T-cell (primary cell): ENCODE data around the gene ELFN2. TPM values are rescaled to one million over a fixed set of nuclear protein-coding genes. Genes with fewer than 3 reads are reported as not detected.
"Not testable (repeated sequence)": the region's sequence is repeated elsewhere in the genome, so short reads cannot be mapped to it uniquely, and the experiment has no call there.

ENCODE experiments used
- ATAC-seq, 4 experiments: fragments of 200-7000 bp in 3 of 4; fragments of 150-1000 bp in 1 of 4; cut with Tn5 transposase; replicated peaks in 1 of 4; 1 replicate in 3 of 4; 2 replicates in 1 of 4; pipeline ENCODE4 v1.10.0; 2021; ENCODE audit warnings: moderate library complexity in 3 of 4, mild to moderate bottlenecking in 2 of 4, moderate number of reproducible peaks in 1 of 4
- CTCF ChIA-PET, 2 donors: fragments of 300-600 bp; sonication (Branson Sonifier 250); formaldehyde crosslinking; loops; one replicate each; lab custom pipeline; 2022; ENCODE audit warnings: antibody characterized with exemption in 2 of 2; lab: Charles Lee
- POLR2A ChIA-PET, 2 donors: fragments of 300-600 bp; sonication (Branson Sonifier 250); formaldehyde crosslinking; loops; one replicate each; lab custom pipeline; 2022; ENCODE audit warnings: antibody characterized with exemption in 2 of 2; lab: Charles Lee
- DNase-seq, 35 experiments: peaks; one replicate each; pipeline versions ENCODE4 v3.0.0 to v3.0.0-alpha.2; 2013 to 2023
- H3K27ac ChIP-seq: one replicate; pipeline ENCODE4 v1.5.1; 2013; ENCODE audit warnings: low read length
- H3K27me3 ChIP-seq, 2 experiments: replicated peaks in 1 of 2; 1 replicate in 1 of 2; 2 replicates in 1 of 2; pipeline versions ENCODE4 v1.6.1 to v1.7.0; 2013; ENCODE audit warnings: low read length in 1 of 2, mixed read lengths in 1 of 2; ENCODE audit not compliant: control insufficient read depth in 2 of 2, insufficient read depth in 2 of 2; ENCODE audit errors: extremely low read depth in 1 of 2
- H3K36me3 ChIP-seq, 2 donors: 1 replicate in 1 of 2; 2 replicates in 1 of 2; pipeline versions ENCODE4 v1.6.1 to v1.7.0; 2013; ENCODE audit warnings: low read length in 1 of 2; ENCODE audit not compliant: control insufficient read depth in 2 of 2, insufficient read depth in 1 of 2; ENCODE audit errors: extremely low read depth in 1 of 2
- H3K4me1 ChIP-seq, 2 experiments: 1 replicate in 1 of 2; 2 replicates in 1 of 2; pipeline versions ENCODE4 v1.6.1 to v1.7.0; 2013; ENCODE audit warnings: low read length in 2 of 2, mixed read lengths in 1 of 2; ENCODE audit not compliant: insufficient read depth in 2 of 2, control insufficient read depth in 1 of 2; ENCODE audit errors: extremely low read depth in 1 of 2
- H3K4me3 ChIP-seq, 2 donors: 1 replicate in 1 of 2; 2 replicates in 1 of 2; pipeline versions ENCODE4 v1.5.1 to v1.7.0; 2013; ENCODE audit warnings: mild to moderate bottlenecking in 2 of 2, low read length in 1 of 2, moderate library complexity in 1 of 2; ENCODE audit not compliant: control insufficient read depth in 1 of 2; ENCODE audit errors: extremely low read depth in 1 of 2
- H3K9me3 ChIP-seq: 2 replicates; pipeline ENCODE4 v1.7.0; 2013
- H3K27ac Mint-ChIP-seq, 2 donors: one replicate each; pipeline ENCODE4 v1.8.0; 2020 to 2021; ENCODE audit warnings: mild to moderate bottlenecking in 2 of 2, mixed read lengths in 2 of 2
- H3K27me3 Mint-ChIP-seq, 2 donors: one replicate each; pipeline ENCODE4 v1.8.0; 2021 to 2022; ENCODE audit warnings: mixed read lengths in 2 of 2
- H3K36me3 Mint-ChIP-seq: one replicate; pipeline ENCODE4 v1.8.0; 2021; ENCODE audit warnings: mixed read lengths
- H3K4me1 Mint-ChIP-seq, 3 donors: one replicate each; pipeline ENCODE4 v1.8.0; 2020 to 2022; ENCODE audit warnings: mixed read lengths in 3 of 3, mild to moderate bottlenecking in 1 of 3
- H3K4me3 Mint-ChIP-seq, 3 donors: one replicate each; pipeline ENCODE4 v1.8.0; 2020 to 2022; ENCODE audit warnings: mild to moderate bottlenecking in 3 of 3, mixed read lengths in 3 of 3, moderate library complexity in 3 of 3
- H3K9me3 Mint-ChIP-seq, 3 donors: one replicate each; pipeline ENCODE4 v1.8.0; 2020 to 2022; ENCODE audit warnings: mixed read lengths in 3 of 3
- WGBS: methylation state at CpG from one replicate; pipeline ENCODE4 v1.1.5; 2013; ENCODE audit warnings: missing lambda C conversion rate; ENCODE audit not compliant: insufficient coverage; 5-methylcytosine and 5-hydroxymethylcytosine counted together
- total RNA-seq, 35 experiments: library from RNA in 6 of 35; stranded (reverse) in 6 of 35; fragments of 120-200 nt in 1 of 35; gene quantifications; one replicate each; pipeline versions ENCODE4 v1.2.1 to v1.2.4 and lab custom pipeline; 2013 to 2026

ELFN2 gene
- total RNA-seq, 5 donors from 2014 or later (not counting 1 experiment from before 2014, with no cell fraction given), result 0.09 to 0.88 (median 0.70) TPM

DNA sequence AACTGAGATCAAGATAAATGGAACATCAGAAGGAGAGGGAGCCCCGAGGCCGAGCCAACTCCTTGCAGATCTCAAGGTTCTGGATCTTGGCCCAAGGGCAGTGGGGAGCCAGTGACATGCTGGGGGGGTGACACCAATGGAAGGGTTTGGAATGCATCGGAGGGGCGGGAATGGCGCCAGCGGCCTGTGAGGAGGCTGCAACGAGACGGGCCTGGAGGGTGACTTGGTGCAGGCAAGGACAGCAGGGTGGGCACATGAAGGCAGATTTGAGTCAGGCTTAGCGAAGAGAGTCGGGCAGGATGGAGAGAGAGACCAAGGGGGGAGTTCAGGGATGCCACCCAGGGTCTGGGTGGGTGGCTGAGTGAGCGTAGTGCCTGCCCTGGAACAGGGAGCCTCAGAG lies 23.2 kb downstream of the ELFN2 start:
- H3K4me1 Mint-ChIP-seq, result no peaks in the 10 kb centered on the region
- H3K4me3 Mint-ChIP-seq, result no peak overlapping the region
- POLR2A ChIA-PET, result no interaction called here
- Histone ChIP-seq H3K27ac (no peak overlapping the region), H3K36me3 (no peaks in the 10 kb centered on the region), H3K27me3 (peaks cover 0 to 8% of the 10 kb centered on the region in 2 experiments), H3K4me3 (no peak overlapping the region), H3K9me3 (no peaks in the 10 kb centered on the region), H3K4me1 (no peaks in the 10 kb centered on the region)
- no peak overlapping the region for H3K27ac Mint-ChIP-seq
- no peaks in the 10 kb centered on the region for H3K36me3 Mint-ChIP-seq
- DNase-seq (no peak), ATAC-seq (no peak)
- peaks cover 0 to 3% of the 10 kb centered on the region in 2 donors for H3K27me3 Mint-ChIP-seq
- WGBS, result 87% methylated on average over 11 of the region's 11 CpGs
- H3K9me3 Mint-ChIP-seq, result no peaks in the 10 kb centered on the region
- CTCF ChIA-PET, result no interaction called here

DNA sequence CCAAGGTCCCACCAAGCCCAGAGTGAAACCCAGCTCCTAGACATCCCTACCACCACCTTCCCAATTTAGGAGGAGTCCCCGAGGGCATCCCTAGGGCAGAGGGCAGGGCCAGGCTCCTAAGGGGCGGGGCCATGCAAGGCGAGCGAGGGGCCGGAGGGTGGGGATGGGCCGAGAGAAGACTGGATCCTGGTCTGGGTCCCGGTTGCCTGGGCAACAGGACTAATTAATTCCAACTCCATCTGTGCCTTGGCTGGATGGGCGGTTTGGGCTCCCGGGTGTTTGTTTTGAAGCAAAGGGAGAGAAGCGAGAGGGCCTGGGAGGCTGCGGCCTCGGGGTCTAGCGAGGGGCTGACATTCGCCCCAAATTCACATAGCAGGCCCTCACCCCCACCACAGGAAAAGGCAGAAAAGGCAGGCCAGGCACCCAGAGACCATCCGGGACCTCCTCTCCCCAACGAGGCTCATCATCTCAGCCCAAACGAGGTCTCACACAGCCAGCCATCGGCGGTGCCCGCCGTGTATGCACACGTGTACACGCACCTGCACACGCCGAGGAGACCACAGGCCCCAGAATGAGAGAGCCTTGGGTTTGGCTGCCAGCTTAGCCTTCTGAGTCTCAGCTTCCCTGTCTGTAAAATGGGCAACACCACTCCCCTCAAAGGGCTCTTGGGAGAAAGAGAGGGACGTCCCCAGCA lies 23.9 kb downstream of the ELFN2 start:
- H3K27ac Mint-ChIP-seq, result no peak overlapping the region
- no peak overlapping the region for H3K4me3 ChIP-seq
- H3K36me3 Mint-ChIP-seq, result no peaks in the 10 kb centered on the region
- ChIA-PET CTCF (no interaction called here), POLR2A (no interaction called here)
- peaks cover 0 to 9% of the 10 kb centered on the region in 2 experiments for H3K27me3 ChIP-seq
- ATAC-seq (no peak), DNase-seq (no peak)
- no peaks in the 10 kb centered on the region for H3K36me3 ChIP-seq
- H3K4me1 Mint-ChIP-seq, result no peaks in the 10 kb centered on the region
- no peaks in the 10 kb centered on the region for H3K9me3 ChIP-seq
- no peaks in the 10 kb centered on the region for H3K9me3 Mint-ChIP-seq
- no peak overlapping the region for H3K4me3 Mint-ChIP-seq
- WGBS, result 67% methylated on average over 20 of the region's 26 CpGs
- no peaks in the 10 kb centered on the region for H3K4me1 ChIP-seq
- H3K27ac ChIP-seq, result no peak overlapping the region
- H3K27me3 Mint-ChIP-seq, result peaks cover 0 to 5% of the 10 kb centered on the region in 2 donors

DNA sequence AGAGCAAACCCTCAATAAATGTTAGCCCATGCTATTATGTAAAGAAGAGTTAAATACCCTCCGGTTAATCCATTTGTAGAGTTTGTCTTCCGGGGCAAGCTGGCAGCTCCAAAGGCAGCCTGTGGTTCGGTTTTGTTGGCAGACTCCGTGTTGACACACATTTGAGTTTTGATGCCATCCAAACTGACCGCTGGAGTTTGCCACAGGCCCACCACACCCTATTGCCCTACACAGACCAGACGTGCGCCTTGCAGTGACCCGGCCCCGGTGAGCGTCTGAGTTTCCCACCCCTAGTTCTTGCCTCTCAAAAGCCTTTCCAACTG lies 25.1 kb downstream of the ELFN2 start:
- ATAC-seq, result no peak
- DNase-seq, result no peak
- Mint-ChIP-seq H3K9me3 (no peaks in the 10 kb centered on the region), H3K27ac (no peak overlapping the region), H3K27me3 (peaks cover 0 to 8% of the 10 kb centered on the region in 2 donors), H3K4me1 (no peaks in the 10 kb centered on the region), H3K36me3 (no peaks in the 10 kb centered on the region), H3K4me3 (no peak overlapping the region)
- Histone ChIP-seq H3K27me3 (peaks cover 0 to 19% of the 10 kb centered on the region in 2 experiments), H3K36me3 (no peaks in the 10 kb centered on the region), H3K4me1 (no peaks in the 10 kb centered on the region), H3K9me3 (no peaks in the 10 kb centered on the region), H3K27ac (no peak overlapping the region), H3K4me3 (no peak overlapping the region)
- WGBS, result 85% methylated on average over 10 of the region's 10 CpGs
- CTCF ChIA-PET, result no interaction called here
- POLR2A ChIA-PET, result no interaction called here

DNA sequence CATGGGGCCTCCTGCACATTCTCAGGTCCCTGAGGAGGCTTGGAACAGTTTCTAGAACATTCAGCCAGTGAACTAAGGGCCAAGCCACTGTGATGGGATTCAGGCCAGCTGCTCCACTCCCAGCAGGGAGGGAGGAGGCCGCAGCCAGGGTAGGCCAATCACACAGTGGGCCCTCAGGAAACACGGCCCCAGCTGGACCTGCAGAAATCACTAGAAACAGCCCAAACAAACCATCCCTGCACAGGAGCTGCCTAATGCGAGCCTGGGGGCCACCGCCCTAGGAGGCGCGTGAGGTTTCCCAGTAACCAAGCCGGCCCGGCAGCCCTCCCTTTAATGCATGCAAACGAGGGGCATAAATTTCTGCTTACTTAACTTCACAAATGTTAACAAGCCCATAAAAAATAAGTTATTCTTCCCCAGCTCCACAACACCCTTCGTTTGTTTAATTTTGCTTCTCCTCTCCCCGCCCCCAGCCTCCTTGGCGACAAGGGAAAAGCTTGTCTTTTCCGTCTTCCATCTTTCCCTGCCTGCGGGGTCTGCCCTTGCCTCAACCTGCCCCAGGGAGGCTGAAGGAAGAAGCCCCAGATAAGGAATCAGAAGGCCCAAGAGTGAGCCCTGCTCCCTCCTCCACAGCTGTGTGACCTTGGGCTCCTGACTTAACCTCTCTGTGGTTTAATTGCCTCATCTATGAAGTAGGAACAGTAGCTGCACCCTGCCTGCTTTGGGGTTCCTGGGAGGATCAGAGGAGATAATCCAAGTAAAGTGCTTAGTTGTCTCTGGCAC lies 25.7 kb downstream of the ELFN2 start:
- H3K9me3 ChIP-seq, result no peaks in the 10 kb centered on the region
- no peak overlapping the region for H3K4me3 Mint-ChIP-seq
- H3K4me1 ChIP-seq, result no peaks in the 10 kb centered on the region
- no peak overlapping the region for H3K4me3 ChIP-seq
- H3K36me3 Mint-ChIP-seq, result no peaks in the 10 kb centered on the region
- ATAC-seq (no peak), DNase-seq (no peak)
- ChIA-PET POLR2A (no interaction called here), CTCF (no interaction called here)
- peaks cover 0 to 25% of the 10 kb centered on the region in 2 experiments for H3K27me3 ChIP-seq
- H3K27ac Mint-ChIP-seq, result no peak overlapping the region
- no peaks in the 10 kb centered on the region for H3K36me3 ChIP-seq
- no peaks in the 10 kb centered on the region for H3K4me1 Mint-ChIP-seq
- no peak overlapping the region for H3K27ac ChIP-seq
- no peaks in the 10 kb centered on the region for H3K9me3 Mint-ChIP-seq
- 71% methylated on average over 13 of the region's 14 CpGs for WGBS
- H3K27me3 Mint-ChIP-seq, result peaks cover 5 to 13% of the 10 kb centered on the region in 2 donors

DNA sequence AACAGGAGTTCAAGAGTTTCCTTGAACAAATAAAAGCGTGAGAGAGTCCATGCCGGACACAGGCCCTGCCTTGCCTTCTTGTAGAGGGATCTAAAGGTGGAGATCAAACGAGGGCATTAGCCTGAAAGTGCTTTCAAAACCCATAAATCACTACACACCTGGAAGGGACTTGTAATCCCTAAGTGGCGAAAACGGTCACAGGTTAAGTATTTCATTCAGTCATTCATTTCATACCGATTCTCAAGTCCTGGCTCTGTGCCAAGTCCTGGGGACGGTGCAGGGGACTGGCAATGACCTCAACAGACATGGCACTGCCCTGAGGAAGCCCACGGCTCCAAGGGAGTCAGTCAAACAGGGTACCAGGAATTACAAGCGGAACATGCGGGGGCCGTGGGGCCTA lies 26.6 kb downstream of the ELFN2 start:
- POLR2A ChIA-PET, result no interaction called here
- ATAC-seq (no peak), DNase-seq (no peak)
- H3K4me3 Mint-ChIP-seq, result no peak overlapping the region
- H3K4me1 Mint-ChIP-seq, result no peaks in the 10 kb centered on the region
- H3K9me3 ChIP-seq, result no peaks in the 10 kb centered on the region
- no peaks in the 10 kb centered on the region for H3K4me1 ChIP-seq
- no peaks in the 10 kb centered on the region for H3K36me3 ChIP-seq
- CTCF ChIA-PET, result no interaction called here
- H3K36me3 Mint-ChIP-seq, result no peaks in the 10 kb centered on the region
- WGBS, result 78% methylated on average over 8 of the region's 11 CpGs
- H3K9me3 Mint-ChIP-seq, result no peaks in the 10 kb centered on the region
- H3K27me3 ChIP-seq, result peaks cover 0 to 33% of the 10 kb centered on the region in 2 experiments
- H3K4me3 ChIP-seq, result no peak overlapping the region
- no peak overlapping the region for H3K27ac ChIP-seq
- peaks cover 7 to 20% of the 10 kb centered on the region in 2 donors for H3K27me3 Mint-ChIP-seq
- no peak overlapping the region for H3K27ac Mint-ChIP-seq

DNA sequence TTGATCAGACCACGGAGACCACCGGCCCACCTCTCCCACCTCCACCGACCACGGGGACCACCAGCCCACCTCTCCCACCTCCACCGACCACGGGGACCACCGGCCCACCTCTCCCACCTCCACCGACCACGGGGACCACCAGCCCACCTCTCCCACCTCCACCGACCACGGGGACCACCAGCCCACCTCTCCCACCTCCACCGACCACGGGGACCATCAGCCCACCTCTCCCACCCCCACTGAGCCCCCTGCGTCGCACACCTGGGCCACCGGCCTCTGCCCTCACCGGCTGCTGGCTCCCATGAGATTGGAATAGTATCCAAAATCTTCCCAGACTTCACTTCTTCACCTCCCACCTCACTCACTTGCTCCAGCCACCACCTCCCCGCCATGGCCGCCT lies 27.8 kb downstream of the ELFN2 start:
- H3K9me3 Mint-ChIP-seq, H3K4me1 ChIP-seq, H3K4me3 ChIP-seq, H3K4me1 Mint-ChIP-seq, H3K9me3 ChIP-seq, H3K36me3 ChIP-seq, H3K27ac ChIP-seq, ATAC-seq, CTCF ChIA-PET, DNase-seq, H3K36me3 Mint-ChIP-seq, POLR2A ChIA-PET, H3K4me3 Mint-ChIP-seq: not testable (repeated sequence)
- peaks cover 7 to 23% of the 10 kb centered on the region in 2 donors for H3K27me3 Mint-ChIP-seq
- H3K27ac Mint-ChIP-seq, result peak overlapping the region in 1 of 2 donors; percentile 51
- 88% methylated on average over 8 of the region's 19 CpGs for WGBS
- peaks cover 0 to 40% of the 10 kb centered on the region in 2 experiments for H3K27me3 ChIP-seq
